HG03025 (cell line): ENCODE measurements around the gene WDR43.

Experiments
- ATAC-seq: cut with Tn5 transposase; IDR thresholded peaks from one replicate; pipeline ENCODE4 v1.9.1; 2021; ENCODE audit warnings: mild to moderate bottlenecking, moderate library complexity; ENCODE audit not compliant: unreplicated experiment, low FRiP score

WDR43 gene

GRCh38 chr2:28894470-28895188 is at the start of gene WDR43:
WDR43 (plus strand) TSS chr2:28894667; CDS start chr2:28894699, 32 bp downstream.
- peak; percentile 89 for ATAC-seq

GRCh38 chr2:28855193-28855592 is 39.3 kb upstream of the WDR43 start:
- no peak for ATAC-seq

GRCh38 chr2:28855977-28856376 is 38.5 kb upstream of the WDR43 start:
- ATAC-seq, result no peak

- no peak for ATAC-seq
Measured at GRCh38 chr2:28868611-28869010, 25.9 kb upstream of the WDR43 start.

GRCh38 chr2:28869494-28870145 is 24.8 kb upstream of the WDR43 start:
- ATAC-seq, result peak; percentile 13

- peak; percentile 94 for ATAC-seq
Measured at GRCh38 chr2:28870146-28870891, 24.1 kb upstream of the WDR43 start, which contains the start of gene TRMT61B. TRMT61B (minus strand) TSS chr2:28870309; CDS start chr2:28870277, 32 bp downstream.

GRCh38 chr2:28871620-28872019 is 22.8 kb upstream of the WDR43 start:
- ATAC-seq, result no peak

- ATAC-seq, result no peak
Measured at GRCh38 chr2:28880193-28880592, 14.3 kb upstream of the WDR43 start.

GRCh38 chr2:28893488-28893887 is 979 bp upstream of the WDR43 start:
- ATAC-seq, result no peak

GRCh38 chr2:28895189-28895893 is 874 bp downstream of the WDR43 start:
- ATAC-seq, result peak; percentile 9

GRCh38 chr2:28896906-28897305 is 2.4 kb downstream of the WDR43 start:
- no peak for ATAC-seq

GRCh38 chr2:28898048-28898447 is 3.6 kb downstream of the WDR43 start:
- no peak for ATAC-seq

- no peak for ATAC-seq
Measured at GRCh38 chr2:28901202-28901601, 6.7 kb downstream of the WDR43 start.

GRCh38 chr2:28901841-28902240 is 7.4 kb downstream of the WDR43 start:
- ATAC-seq, result no peak

GRCh38 chr2:28902584-28902983 is 8.1 kb downstream of the WDR43 start:
- ATAC-seq, result no peak

- no peak for ATAC-seq
Measured at GRCh38 chr2:28904295-28904694, 9.8 kb downstream of the WDR43 start.

- no peak for ATAC-seq
Measured at GRCh38 chr2:28904802-28905457, 10.5 kb downstream of the WDR43 start.

GRCh38 chr2:28905533-28905932 is 11.1 kb downstream of the WDR43 start:
- ATAC-seq, result no peak

- ATAC-seq, result no peak
Measured at GRCh38 chr2:28906376-28906775, 11.9 kb downstream of the WDR43 start.

- ATAC-seq, result no peak
Measured at GRCh38 chr2:28906821-28907220, 12.4 kb downstream of the WDR43 start.
